ENCODE data around the gene BBS1.

- TF ChIP-seq GATA2 (IDR thresholded peaks at IDR 0.05; ENCODE audit: low read depth, low read length) = no peak
- no peak for TF ChIP-seq GATA3 (IDR thresholded peaks at IDR 0.05; ENCODE audit: low read depth, low read length)
Observed at GRCh38 chr11:66524304-66525040, 14.0 kb downstream of the BBS1 start.
